Measurements from ENCODE around the gene CDCA5.
A peak's percentile ranks its signal among the peaks of the same experiment; 100 is the strongest.

Gene CDCA5

GRCh38 chr11:65043881-65044501, 39.8 kb downstream of the CDCA5 start:
- DNase-seq (ENCODE audit: low read depth): no peak

GRCh38 chr11:65042891-65043290, 40.9 kb downstream of the CDCA5 start:
- DNase-seq (ENCODE audit: low read depth): no peak

- peak; percentile 62 for DNase-seq (ENCODE audit: low read depth)
Observed at GRCh38 chr11:65040847-65041622, 42.8 kb downstream of the CDCA5 start, which contains the start of gene SAC3D1. Gene SAC3D1 (plus strand): TSS chr11:65041210. CDS start chr11:65041293, 83 bp downstream.

GRCh38 chr11:65040520-65040846, 43.4 kb downstream of the CDCA5 start:
- DNase-seq (ENCODE audit: low read depth): no peak

GRCh38 chr11:65036931-65037330, 46.9 kb downstream of the CDCA5 start:
- DNase-seq (ENCODE audit: low read depth): no peak

GRCh38 chr11:65035579-65035978, 48.3 kb downstream of the CDCA5 start:
- DNase-seq (ENCODE audit: low read depth): no peak

GRCh38 chr11:65034423-65034822, 49.4 kb downstream of the CDCA5 start:
- DNase-seq (ENCODE audit: low read depth): no peak

GRCh38 chr11:65032216-65032615, 51.6 kb downstream of the CDCA5 start:
- DNase-seq (ENCODE audit: low read depth): no peak

Measured in non-pigmented ciliary epithelial cell (primary cell).